ENCODE data around the gene RPS21. TPM values are rescaled to one million over a fixed set of nuclear protein-coding genes. Genes with fewer than 3 reads are reported as not detected.

The RPS21 gene
- total RNA-seq, 1 donor, result 1,065 TPM

- Histone ChIP-seq H3K27me3 (ENCODE audit: insufficient read depth, low read length) (no peaks in the 10 kb centered on the region), H3K4me1 (ENCODE audit: insufficient read depth, low read length) (peaks cover 28% of the 10 kb centered on the region), H3K9me3 (ENCODE audit: low read depth, low read length) (no peaks in the 10 kb centered on the region), H3K4me3 (ENCODE audit: low read length) (no peak overlapping the region)
Observed at GRCh38 chr20:62404761-62405107, 17.8 kb downstream of the RPS21 start.

GRCh38 chr20:62405108-62405980 lies 18.4 kb downstream of the RPS21 start:
- Histone ChIP-seq H3K9me3 (ENCODE audit: low read depth, low read length) (no peaks in the 10 kb centered on the region), H3K27me3 (ENCODE audit: insufficient read depth, low read length) (no peaks in the 10 kb centered on the region), H3K4me1 (ENCODE audit: insufficient read depth, low read length) (peaks cover 34% of the 10 kb centered on the region), H3K4me3 (ENCODE audit: low read length) (no peak overlapping the region)

- peaks cover 35% of the 10 kb centered on the region for H3K4me1 ChIP-seq (ENCODE audit: insufficient read depth, low read length)
- no peaks in the 10 kb centered on the region for H3K27me3 ChIP-seq (ENCODE audit: insufficient read depth, low read length)
Observed at GRCh38 chr20:62405981-62406513, 19.1 kb downstream of the RPS21 start.

GRCh38 chr20:62406635-62407176 lies 19.8 kb downstream of the RPS21 start:
- H3K4me1 ChIP-seq (ENCODE audit: insufficient read depth, low read length), result peaks cover 35% of the 10 kb centered on the region
- no peaks in the 10 kb centered on the region for H3K27me3 ChIP-seq (ENCODE audit: insufficient read depth, low read length)
- no peaks in the 10 kb centered on the region for H3K9me3 ChIP-seq (ENCODE audit: low read depth, low read length)
- H3K4me3 ChIP-seq (ENCODE audit: low read length), result peak overlapping the region; percentile 37

More at GRCh38 chr20:62405981-62406513, 19.1 kb downstream of the RPS21 start:
- H3K4me3 ChIP-seq (ENCODE audit: low read length), result peak overlapping the region; percentile 37
- no peaks in the 10 kb centered on the region for H3K9me3 ChIP-seq (ENCODE audit: low read depth, low read length)

- H3K4me3 ChIP-seq (ENCODE audit: low read length), result peak within 1 kb of the TSS; percentile 46
- H3K27me3 ChIP-seq (ENCODE audit: insufficient read depth, low read length), result no peaks in the 10 kb centered on the region
- H3K4me1 ChIP-seq (ENCODE audit: insufficient read depth, low read length), result peaks cover 35% of the 10 kb centered on the region
- H3K9me3 ChIP-seq (ENCODE audit: low read depth, low read length), result no peaks in the 10 kb centered on the region
Observed at GRCh38 chr20:62407221-62407992, 20.5 kb downstream of the RPS21 start, which contains the start of gene CABLES2. TSS of gene CABLES2 (minus strand) at chr20:62407285. CDS start at chr20:62407276, 9 bp downstream.

- Histone ChIP-seq H3K9me3 (ENCODE audit: low read depth, low read length) (no peaks in the 10 kb centered on the region), H3K4me3 (ENCODE audit: low read length) (no peak overlapping the region), H3K27me3 (ENCODE audit: insufficient read depth, low read length) (no peaks in the 10 kb centered on the region), H3K4me1 (ENCODE audit: insufficient read depth, low read length) (peaks cover 35% of the 10 kb centered on the region)
Observed at GRCh38 chr20:62408055-62408454, 21.2 kb downstream of the RPS21 start.

- no peaks in the 10 kb centered on the region for H3K9me3 ChIP-seq (ENCODE audit: low read depth, low read length)
- no peaks in the 10 kb centered on the region for H3K27me3 ChIP-seq (ENCODE audit: insufficient read depth, low read length)
- H3K4me3 ChIP-seq (ENCODE audit: low read length), result no peak overlapping the region
- peaks cover 35% of the 10 kb centered on the region for H3K4me1 ChIP-seq (ENCODE audit: insufficient read depth, low read length)
Observed at GRCh38 chr20:62408640-62409039, 21.7 kb downstream of the RPS21 start.

- no peaks in the 10 kb centered on the region for H3K27me3 ChIP-seq (ENCODE audit: insufficient read depth, low read length)
- peaks cover 35% of the 10 kb centered on the region for H3K4me1 ChIP-seq (ENCODE audit: insufficient read depth, low read length)
- H3K9me3 ChIP-seq (ENCODE audit: low read depth, low read length), result no peaks in the 10 kb centered on the region
- H3K4me3 ChIP-seq (ENCODE audit: low read length), result no peak overlapping the region
Observed at GRCh38 chr20:62409086-62409853, 22.4 kb downstream of the RPS21 start.

GRCh38 chr20:62409931-62410745 lies 23.2 kb downstream of the RPS21 start:
- no peaks in the 10 kb centered on the region for H3K9me3 ChIP-seq (ENCODE audit: low read depth, low read length)
- H3K4me1 ChIP-seq (ENCODE audit: insufficient read depth, low read length), result peaks cover 34% of the 10 kb centered on the region
- H3K27me3 ChIP-seq (ENCODE audit: insufficient read depth, low read length), result no peaks in the 10 kb centered on the region
- no peak overlapping the region for H3K4me3 ChIP-seq (ENCODE audit: low read length)

GRCh38 chr20:62410746-62411478 lies 24.0 kb downstream of the RPS21 start:
- Histone ChIP-seq H3K4me3 (ENCODE audit: low read length) (no peak overlapping the region), H3K4me1 (ENCODE audit: insufficient read depth, low read length) (peaks cover 26% of the 10 kb centered on the region), H3K27me3 (ENCODE audit: insufficient read depth, low read length) (no peaks in the 10 kb centered on the region), H3K9me3 (ENCODE audit: low read depth, low read length) (no peaks in the 10 kb centered on the region)

GRCh38 chr20:62411479-62412193 lies 24.7 kb downstream of the RPS21 start:
- Histone ChIP-seq H3K9me3 (ENCODE audit: low read depth, low read length) (no peaks in the 10 kb centered on the region), H3K27me3 (ENCODE audit: insufficient read depth, low read length) (no peaks in the 10 kb centered on the region), H3K4me1 (ENCODE audit: insufficient read depth, low read length) (peaks cover 19% of the 10 kb centered on the region), H3K4me3 (ENCODE audit: low read length) (no peak overlapping the region)

- Histone ChIP-seq H3K4me3 (ENCODE audit: low read length) (no peak overlapping the region), H3K9me3 (ENCODE audit: low read depth, low read length) (no peaks in the 10 kb centered on the region), H3K27me3 (ENCODE audit: insufficient read depth, low read length) (no peaks in the 10 kb centered on the region)
Observed at GRCh38 chr20:62412194-62413024, 25.5 kb downstream of the RPS21 start.

More at GRCh38 chr20:62412194-62413024, 25.5 kb downstream of the RPS21 start:
- H3K4me1 ChIP-seq (ENCODE audit: insufficient read depth, low read length), result peaks cover 18% of the 10 kb centered on the region
